GM18867 (cell line): ENCODE data around the gene AMMECR1L.

Experiments
- ATAC-seq: cut with Tn5 transposase; IDR thresholded peaks from one replicate; pipeline ENCODE4 v1.9.1; 2021; ENCODE audit warnings: mild to moderate bottlenecking, moderate library complexity; ENCODE audit not compliant: unreplicated experiment

The AMMECR1L gene

DNA sequence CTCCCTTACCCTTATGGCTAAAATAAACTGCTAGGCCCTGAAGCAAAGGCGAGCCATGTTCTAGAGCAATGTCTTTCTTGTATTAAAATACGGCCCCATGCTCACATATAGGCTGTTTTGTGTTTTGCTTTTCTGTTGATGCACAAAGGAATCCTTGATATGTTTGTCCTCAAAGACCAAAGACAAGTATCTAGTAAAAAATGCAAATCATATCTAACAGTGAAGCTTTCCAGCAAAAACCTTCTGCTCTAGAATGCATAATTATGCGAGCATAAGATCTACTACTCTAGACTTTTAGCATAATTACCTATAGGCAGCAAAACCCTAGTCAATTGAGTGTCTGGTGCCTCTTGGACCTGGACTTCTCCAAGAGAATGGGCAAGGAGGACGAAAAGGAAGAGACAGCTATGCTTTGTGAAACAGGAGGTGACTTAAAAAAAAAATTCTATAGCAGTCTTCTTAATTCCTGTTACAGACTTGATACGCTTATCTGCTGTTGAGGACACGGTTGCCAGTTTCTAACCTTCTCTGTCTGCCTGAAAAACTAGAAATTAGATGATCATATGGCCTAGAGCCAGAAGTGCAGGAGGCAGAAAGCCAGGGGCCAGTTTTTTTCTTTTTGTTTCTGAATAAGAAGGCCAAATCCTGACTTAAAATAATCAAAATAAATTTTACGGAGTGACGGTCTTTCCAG lies 1.5 kb upstream of the AMMECR1L start:
- no peak for ATAC-seq

- peak; percentile 33 for ATAC-seq
Measured at GRCh38 chr2:127886593-127886935, 808 bp upstream of the AMMECR1L start.

- ATAC-seq: peak; percentile 19
Measured at GRCh38 chr2:127884861-127885740, 655 bp downstream of the AMMECR1L start.

GRCh38 chr2:127884436-127884835 lies 1.3 kb downstream of the AMMECR1L start:
- no peak for ATAC-seq

GRCh38 chr2:127879899-127880298 lies 5.9 kb downstream of the AMMECR1L start:
- ATAC-seq: no peak

DNA sequence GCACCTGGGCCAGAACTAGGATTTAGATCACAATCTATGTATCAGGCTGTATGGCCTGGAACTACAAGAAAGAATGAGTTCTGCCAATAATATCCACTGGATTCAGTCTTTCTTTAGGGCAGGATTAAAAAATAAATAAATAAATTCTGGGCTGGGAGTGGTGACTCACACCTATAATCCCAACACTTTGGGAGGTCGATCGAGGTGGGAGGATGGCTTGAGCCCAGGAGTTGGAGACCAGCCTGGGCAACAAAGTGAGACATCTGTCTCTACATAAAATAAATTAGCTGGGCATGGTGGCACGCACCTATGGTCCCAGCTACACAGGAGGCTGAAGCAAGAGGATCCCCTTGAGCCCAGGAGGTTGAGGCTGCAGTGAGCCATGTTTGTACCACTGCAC lies 8.1 kb downstream of the AMMECR1L start:
- ATAC-seq: no peak

GRCh38 chr2:127877136-127877535 lies 8.6 kb downstream of the AMMECR1L start:
- no peak for ATAC-seq

DNA sequence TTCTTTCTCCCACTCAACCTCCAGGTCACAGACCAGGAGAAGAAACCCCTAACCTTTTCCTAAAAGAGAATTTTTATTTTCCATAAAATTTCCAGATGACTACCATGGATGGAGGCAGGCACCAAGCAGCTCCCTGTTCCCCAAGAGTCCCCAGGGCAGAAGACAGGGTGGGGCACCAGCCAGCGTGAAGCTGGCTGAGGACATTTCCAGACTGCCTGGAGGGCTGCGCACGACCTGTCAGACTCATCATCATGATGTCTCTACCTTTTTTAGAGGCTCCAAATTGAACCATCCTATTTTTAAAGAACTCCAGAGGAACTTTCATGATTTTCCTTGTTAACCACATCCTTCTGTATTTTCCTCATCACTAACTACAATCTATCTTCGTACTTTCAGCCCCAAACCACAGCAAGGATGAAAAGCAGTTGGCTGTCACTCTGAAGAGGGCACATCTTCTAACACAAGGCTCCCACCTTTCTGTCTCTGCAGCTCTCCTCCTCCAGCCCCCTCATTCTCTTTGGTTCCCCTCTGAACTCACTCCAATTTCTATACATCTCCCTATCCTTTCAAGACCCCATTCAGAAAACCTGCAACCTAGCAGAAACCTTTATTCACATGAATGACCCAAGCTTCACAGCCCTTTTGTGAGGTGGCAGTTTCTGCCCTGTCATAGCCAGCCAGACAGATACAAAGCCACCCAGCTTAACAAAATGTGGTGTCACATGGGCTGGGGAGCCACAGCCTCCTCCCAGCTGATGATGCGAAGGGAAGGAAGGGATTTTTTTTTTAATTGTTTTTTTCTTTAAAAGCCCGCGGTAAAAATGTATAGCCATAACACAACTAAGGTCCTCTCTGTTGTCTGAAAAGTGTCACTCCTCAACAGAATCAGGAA lies 11.1 kb downstream of the AMMECR1L start:
- ATAC-seq: no peak

DNA sequence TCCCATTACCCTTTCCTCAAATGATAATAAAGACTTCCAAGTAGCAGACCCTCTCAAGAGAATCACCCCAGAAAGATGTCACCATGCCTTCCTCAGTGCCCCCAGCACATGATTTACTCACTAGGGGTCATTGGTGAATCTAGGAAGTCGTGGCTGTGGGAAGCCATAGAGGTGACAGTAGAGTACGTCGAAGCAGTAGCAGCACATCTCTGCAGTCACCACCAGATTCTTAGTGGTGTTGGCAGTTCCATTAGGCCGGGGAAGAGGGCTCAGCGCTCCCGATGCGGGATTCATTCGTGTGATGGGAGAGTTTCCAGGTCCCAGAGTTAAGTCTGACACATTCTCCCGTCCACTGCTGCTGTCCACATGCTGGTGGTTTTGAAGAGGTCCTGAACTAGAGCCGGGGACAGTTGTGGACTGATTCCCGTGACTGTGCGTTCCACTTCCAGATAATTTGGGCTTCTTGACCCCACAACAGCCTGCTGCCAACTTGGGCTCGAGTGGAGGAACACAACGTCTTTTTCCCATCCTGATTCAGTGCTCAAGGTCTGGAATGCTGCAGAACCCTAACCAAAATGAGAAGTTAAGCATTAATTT lies 12.0 kb downstream of the AMMECR1L start:
- ATAC-seq: no peak

DNA sequence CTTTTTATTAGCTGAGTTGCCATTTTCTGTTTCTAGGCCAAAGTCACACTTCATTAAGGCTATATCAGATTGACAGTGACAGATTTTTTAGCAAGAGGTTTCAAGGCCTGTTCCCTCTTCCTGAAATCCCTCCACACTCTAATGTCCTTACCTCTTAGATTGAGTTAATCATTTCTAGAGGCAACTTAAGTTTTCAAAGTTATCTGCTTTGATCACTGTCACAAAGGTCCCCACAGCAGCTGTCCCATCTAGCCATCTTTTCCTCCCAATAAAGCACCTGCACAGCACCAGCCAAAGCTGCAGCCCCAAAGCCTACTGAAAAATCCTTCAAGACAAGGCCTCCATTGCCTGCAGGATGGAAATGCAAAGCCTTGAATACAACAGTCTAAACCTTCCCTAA lies 13.4 kb downstream of the AMMECR1L start:
- no peak for ATAC-seq

DNA sequence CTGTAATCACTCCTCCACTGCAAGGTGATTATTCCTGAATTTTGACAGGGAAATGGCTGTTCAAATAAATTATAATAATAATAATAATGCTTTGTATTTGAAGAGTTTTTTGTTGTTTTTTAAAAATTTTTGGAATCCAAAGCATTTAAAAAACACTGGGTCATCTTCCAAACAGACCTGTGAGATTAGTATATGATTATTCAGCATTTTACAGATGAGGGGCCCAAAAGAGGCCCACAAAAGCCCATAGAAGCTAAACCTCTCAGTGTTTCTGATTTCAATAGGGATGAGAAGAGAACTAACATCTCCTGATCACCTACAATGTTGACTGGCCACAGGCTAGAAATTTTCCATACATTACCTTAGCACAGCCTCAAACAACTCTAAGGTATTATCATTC lies 19.8 kb downstream of the AMMECR1L start:
- no peak for ATAC-seq

GRCh38 chr2:127864877-127865276 lies 20.9 kb downstream of the AMMECR1L start:
- no peak for ATAC-seq

- no peak for ATAC-seq
Measured at GRCh38 chr2:127862228-127862627, 23.5 kb downstream of the AMMECR1L start.

DNA sequence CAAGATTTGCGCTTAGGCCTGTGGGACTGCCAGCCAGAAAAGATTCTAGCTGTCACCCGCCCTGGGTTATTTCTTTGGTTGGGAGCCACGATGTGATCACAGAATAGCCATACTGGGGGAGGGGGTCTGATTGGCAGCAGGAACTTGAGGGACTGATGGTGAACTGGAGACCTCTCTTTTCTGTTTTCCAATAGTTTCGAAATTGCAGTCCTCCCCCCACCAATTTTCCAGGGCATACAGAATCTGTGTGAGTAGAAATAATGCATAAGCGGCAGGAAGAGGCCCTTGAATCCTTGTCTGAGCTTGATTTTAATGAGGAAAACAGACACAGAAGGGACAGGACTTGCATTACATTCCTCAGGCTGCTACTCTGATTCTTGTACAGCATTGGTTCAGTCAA lies 25.6 kb downstream of the AMMECR1L start:
- no peak for ATAC-seq

- no peak for ATAC-seq
Measured at GRCh38 chr2:127859712-127860085, 26.1 kb downstream of the AMMECR1L start.

GRCh38 chr2:127857265-127857808 lies 28.4 kb downstream of the AMMECR1L start:
- ATAC-seq: no peak

GRCh38 chr2:127853671-127854070 lies 32.1 kb downstream of the AMMECR1L start:
- no peak for ATAC-seq

DNA sequence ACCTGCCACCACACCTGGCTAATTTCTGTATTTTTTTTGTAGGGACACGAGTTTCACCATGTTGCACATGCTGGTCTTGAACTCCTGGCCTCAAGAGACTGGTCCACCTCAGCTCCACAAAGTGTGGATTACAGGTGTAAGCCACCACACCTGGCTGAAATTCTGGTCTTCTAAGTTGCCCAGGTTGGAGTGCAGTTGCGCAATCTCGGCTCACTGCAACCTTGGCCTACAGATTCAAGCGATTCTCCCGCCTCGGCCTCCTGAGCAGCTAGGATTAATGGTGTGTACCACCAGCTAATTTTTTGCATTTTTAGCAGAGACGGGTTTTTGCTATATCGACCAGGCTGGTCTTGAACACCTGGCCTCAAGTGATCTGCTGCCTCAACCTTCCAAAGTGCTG lies 33.4 kb downstream of the AMMECR1L start:
- no peak for ATAC-seq

DNA sequence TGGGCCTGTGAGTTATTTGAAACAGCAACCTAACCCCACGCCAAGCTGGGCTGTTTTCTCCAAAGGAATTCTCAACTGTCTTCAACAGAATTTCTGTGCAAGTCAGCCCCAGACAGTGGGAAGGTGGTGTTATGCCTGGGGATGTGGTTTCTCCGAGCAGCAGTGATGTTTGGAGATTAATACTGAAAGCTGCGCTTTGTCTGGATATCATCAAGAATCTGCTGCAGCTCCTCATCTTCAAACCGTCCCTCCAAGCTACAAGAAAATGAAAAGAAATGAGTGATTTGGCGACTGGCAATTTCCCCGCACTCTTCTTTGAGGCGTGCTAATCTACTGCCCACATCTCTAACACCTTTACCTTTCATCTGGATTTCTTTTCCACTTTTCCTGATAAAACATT lies 37.8 kb downstream of the AMMECR1L start:
- no peak for ATAC-seq

DNA sequence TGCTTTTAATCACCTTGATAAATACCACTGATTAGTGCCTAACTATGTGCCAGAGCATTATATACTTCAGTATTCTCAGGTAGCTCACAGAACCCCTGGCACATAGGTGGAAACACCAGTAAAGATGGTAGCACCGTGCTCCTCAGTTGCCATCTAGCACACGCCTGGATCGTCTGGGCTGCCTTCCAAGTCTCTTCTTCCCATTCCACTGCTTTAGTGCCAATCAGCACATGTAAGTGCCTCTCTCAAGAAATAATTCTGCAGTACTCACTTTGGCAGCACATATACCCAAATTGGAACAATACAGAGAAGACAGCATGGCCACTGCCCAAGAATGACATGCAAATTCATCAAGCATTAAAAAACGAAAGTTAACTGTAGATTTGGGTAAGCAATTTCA lies 40.8 kb downstream of the AMMECR1L start:
- no peak for ATAC-seq

DNA sequence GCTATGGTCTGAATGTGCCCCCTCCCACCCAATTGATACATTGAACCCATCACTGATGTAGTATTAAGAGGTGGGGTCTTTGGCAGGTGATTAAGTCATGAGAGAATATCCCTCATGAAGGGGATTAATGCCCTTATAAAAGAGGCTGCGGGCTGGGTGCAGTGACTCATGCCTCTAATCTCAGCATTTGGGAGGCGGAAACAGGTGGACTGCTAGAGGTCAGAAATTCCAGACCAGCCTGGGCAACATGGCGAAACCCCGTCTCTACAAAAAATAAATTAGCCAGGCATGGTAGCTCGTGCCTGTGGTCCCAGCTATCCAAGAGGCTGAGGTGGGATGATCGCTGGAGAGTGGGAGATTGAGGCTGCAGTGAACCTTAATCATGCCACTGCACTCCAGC lies 42.1 kb downstream of the AMMECR1L start:
- ATAC-seq: no peak
